Fibroblast of villous mesenchyme (primary cell): ENCODE measurements around the gene NAA20. TPM values are rescaled to one million over a fixed set of nuclear protein-coding genes. Genes with fewer than 3 reads are reported as not detected.

Experiments used
- DNase-seq: peaks from one replicate; pipeline ENCODE4 v3.0.0-alpha.2; 2010; ENCODE audit warnings: low read depth
- H3K4me3 ChIP-seq: 2 replicates; pipeline ENCODE4 v1.5.1; 2011; ENCODE audit warnings: low read depth, mild to moderate bottlenecking, low read length
- CTCF ChIP-seq: IDR thresholded peaks from 2 replicates; pipeline ENCODE4 v1.5.1; 2012; ENCODE audit warnings: low read depth, mild to moderate bottlenecking, low read length; ENCODE audit not compliant: insufficient read depth
- total RNA-seq: library from RNA; depleted of rRNA; stranded (reverse); fragments of >200 nt; gene quantifications from 2 replicates; pipeline ENCODE4 v1.2.3, GENCODE V29; 2012

The NAA20 gene
- total RNA-seq, 1 donor: 41.5 TPM

- DNase-seq: no peak
- no peak overlapping the region for H3K4me3 ChIP-seq
- no peak for TF ChIP-seq CTCF
Observed at GRCh38 chr20:20070871-20071726, 53.9 kb downstream of the NAA20 start.

GRCh38 chr20:20073801-20074371, 56.7 kb downstream of the NAA20 start:
- no peak overlapping the region for H3K4me3 ChIP-seq
- DNase-seq: no peak
- no peak for TF ChIP-seq CTCF

- no peak for DNase-seq
- no peak overlapping the region for H3K4me3 ChIP-seq
- no peak for TF ChIP-seq CTCF
Observed at GRCh38 chr20:20075032-20075431, 57.9 kb downstream of the NAA20 start.

GRCh38 chr20:20076297-20077065, 59.3 kb downstream of the NAA20 start:
- TF ChIP-seq CTCF: no peak
- DNase-seq: peak; percentile 46
- H3K4me3 ChIP-seq: no peak overlapping the region

- no peak for DNase-seq
Observed at GRCh38 chr20:20078041-20078440, 60.9 kb downstream of the NAA20 start.

More at GRCh38 chr20:20078041-20078440, 60.9 kb downstream of the NAA20 start:
- no peak for TF ChIP-seq CTCF
- H3K4me3 ChIP-seq: no peak overlapping the region
